Neural cell (in vitro differentiated cells): Measurements from ENCODE around the gene ERBB4. TPM values are rescaled to one million over a fixed set of nuclear protein-coding genes. Genes with fewer than 3 reads are reported as not detected.

ENCODE experiments used
- H2AFZ ChIP-seq: fragments of 200-600, 300-800 bp; sonication (generic), shearing (Covaris generic); 2 replicates; pipeline ENCODE4 v1.6.0; 2014; ENCODE audit warnings: low read depth, mild to moderate bottlenecking, antibody characterized with exemption, low read length, moderate library complexity
- H3F3A ChIP-seq: fragments of 200-600 bp; shearing (Covaris generic); 2 replicates; pipeline ENCODE4 v1.6.1; 2016; ENCODE audit warnings: mild to moderate bottlenecking, moderate library complexity, mixed read lengths, antibody characterized with exemption, low read length; ENCODE audit not compliant: insufficient read depth, poor library complexity, severe bottlenecking
- H3K27ac ChIP-seq: fragments of 200-600, 300-800 bp; sonication (generic), shearing (Covaris generic); 2 replicates; pipeline ENCODE4 v1.5.1; 2014; ENCODE audit warnings: mild to moderate bottlenecking, low read length, moderate library complexity
- H3K27me3 ChIP-seq: fragments of 300-800, 200-600 bp; sonication (generic), shearing (Covaris generic); 2 replicates; pipeline ENCODE4 v1.6.0; 2014; ENCODE audit warnings: mild to moderate bottlenecking, low read depth, low read length, moderate library complexity; ENCODE audit not compliant: insufficient read depth
- H3K36me3 ChIP-seq: fragments of 300-800, 200-600 bp; sonication (generic), shearing (Covaris generic); 2 replicates; pipeline ENCODE4 v1.5.1; 2014; ENCODE audit warnings: mild to moderate bottlenecking, antibody characterized with exemption, low read length, moderate library complexity; ENCODE audit not compliant: insufficient read depth
- H3K4me2 ChIP-seq: fragments of 300-800, 200-600 bp; sonication (generic), shearing (Covaris generic); 2 replicates; pipeline ENCODE4 v1.6.0; 2014; ENCODE audit warnings: mild to moderate bottlenecking, low read length
- H3K4me3 ChIP-seq: fragments of 300-800, 200-600 bp; sonication (generic), shearing (Covaris generic); 2 replicates; pipeline ENCODE4 v1.5.1; 2014; ENCODE audit warnings: mild to moderate bottlenecking, low read length, moderate library complexity
- H3K79me2 ChIP-seq: fragments of 200-600 bp; shearing (Covaris generic); replicated peaks from 2 replicates; pipeline ENCODE4 v1.6.0; 2014; ENCODE audit warnings: mild to moderate bottlenecking, low read length, moderate library complexity; ENCODE audit not compliant: insufficient read depth
- H3K9ac ChIP-seq: fragments of 300-800, 200-600 bp; sonication (generic), shearing (Covaris generic); 2 replicates; pipeline ENCODE4 v1.6.1; 2016; ENCODE audit warnings: mild to moderate bottlenecking, low read length, mixed read lengths
- H3K9me2 ChIP-seq: fragments of 200-600 bp; shearing (Covaris generic); 2 replicates; pipeline ENCODE4 v1.6.1; 2016; ENCODE audit warnings: mild to moderate bottlenecking, low read length, mixed read lengths; ENCODE audit not compliant: insufficient read depth
- H3K9me3 ChIP-seq: fragments of 200-600, 300-800 bp; sonication (generic), shearing (Covaris generic); 2 replicates; pipeline ENCODE4 v1.6.1; 2016; ENCODE audit warnings: mild to moderate bottlenecking, mixed run types, low read length, moderate library complexity, mixed read lengths
- H4K20me1 ChIP-seq: fragments of 200-600 bp; shearing (Covaris generic); 2 replicates; pipeline ENCODE4 v1.6.1; 2016; ENCODE audit warnings: mild to moderate bottlenecking, mixed run types; ENCODE audit not compliant: insufficient read depth
- EP300 ChIP-seq: fragments of 450-650 bp; conservative IDR thresholded peaks from 2 replicates; pipeline ENCODE4 v1.6.1; 2014; ENCODE audit warnings: antibody characterized with exemption, mild to moderate bottlenecking, moderate library complexity; ENCODE audit not compliant: poor library complexity, severe bottlenecking
- EZH2 ChIP-seq: fragments of 200-600, 300-800 bp; shearing (Covaris generic), sonication (generic); IDR thresholded peaks from 2 replicates; pipeline ENCODE4 v1.6.1; 2014; ENCODE audit warnings: antibody characterized with exemption, low read length, borderline replicate concordance, mild to moderate bottlenecking; ENCODE audit not compliant: insufficient read depth, poor library complexity, severe bottlenecking
- MXI1 ChIP-seq: fragments of 450-650 bp; conservative IDR thresholded peaks from 2 replicates; pipeline ENCODE4 v1.6.1; 2014; ENCODE audit warnings: antibody characterized with exemption, mild to moderate bottlenecking; ENCODE audit not compliant: poor library complexity, severe bottlenecking
- POLR2AphosphoS5 ChIP-seq: IDR thresholded peaks from 2 replicates; pipeline ENCODE4 v1.6.1; 2012
- RAD21 ChIP-seq: fragments of 450-650 bp; conservative IDR thresholded peaks from 2 replicates; pipeline ENCODE4 v1.6.1; 2014; ENCODE audit warnings: antibody characterized with exemption, mild to moderate bottlenecking, moderate library complexity
- REST ChIP-seq: IDR thresholded peaks from 2 replicates; pipeline ENCODE4 v1.6.1; 2012; ENCODE audit warnings: borderline replicate concordance
- SMC3 ChIP-seq: fragments of 450-650 bp; conservative IDR thresholded peaks from 2 replicates; pipeline ENCODE4 v1.6.1; 2014; ENCODE audit warnings: antibody characterized with exemption, mild to moderate bottlenecking, moderate library complexity; ENCODE audit not compliant: poor library complexity
- TAF1 ChIP-seq: IDR thresholded peaks from 2 replicates; pipeline ENCODE4 v1.6.1; 2012; ENCODE audit warnings: low read depth
- polyA plus RNA-seq: library from polyadenylated mRNA; depleted of rRNA; stranded (reverse); fragments of >200 nt; gene quantifications from 2 replicates; pipeline ENCODE4 v1.2.3, GENCODE V29; 2014
- TF ChIP-seq, protein P1 (sequence below): fragments of 450-650 bp; IDR thresholded peaks from 2 replicates; pipeline ENCODE4 v1.5.1; 2014; ENCODE audit warnings: antibody characterized with exemption, mild to moderate bottlenecking, moderate library complexity; ENCODE audit not compliant: poor library complexity, severe bottlenecking

ERBB4 gene
- polyA plus RNA-seq, 1 donor from 2014 or later: 0.69 TPM

DNA sequence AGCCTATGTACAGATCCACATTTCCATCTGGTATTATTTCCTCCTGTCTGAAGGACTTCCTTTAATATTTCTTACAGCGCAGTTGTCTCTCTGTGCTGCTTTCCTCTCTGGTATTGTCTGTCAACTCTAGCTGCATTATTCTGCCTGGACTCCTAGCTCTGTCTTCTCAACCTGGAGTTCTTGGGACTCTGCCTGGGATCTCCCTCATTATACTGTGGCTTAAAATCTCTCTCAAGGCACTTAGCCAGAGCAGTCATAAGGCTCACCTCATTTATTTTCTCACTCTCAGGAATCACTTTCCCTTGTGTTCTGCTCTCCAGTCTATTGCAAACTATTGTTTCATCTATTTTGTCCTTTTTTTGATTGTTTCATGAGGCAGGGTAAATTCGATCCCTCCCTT lies 850.4 kb downstream of the ERBB4 start:
- H2AFZ ChIP-seq: no peak overlapping the region
- H3F3A ChIP-seq: no peaks in the 10 kb centered on the region
- H3K4me2 ChIP-seq: no peak overlapping the region
- TF ChIP-seq REST (no peak), EZH2 (no peak), TAF1 (no peak), MXI1 (no peak), SMC3 (no peak), RAD21 (no peak), EP300 (no peak), POLR2AphosphoS5 (no peak)
- TF ChIP-seq, protein P1, sequence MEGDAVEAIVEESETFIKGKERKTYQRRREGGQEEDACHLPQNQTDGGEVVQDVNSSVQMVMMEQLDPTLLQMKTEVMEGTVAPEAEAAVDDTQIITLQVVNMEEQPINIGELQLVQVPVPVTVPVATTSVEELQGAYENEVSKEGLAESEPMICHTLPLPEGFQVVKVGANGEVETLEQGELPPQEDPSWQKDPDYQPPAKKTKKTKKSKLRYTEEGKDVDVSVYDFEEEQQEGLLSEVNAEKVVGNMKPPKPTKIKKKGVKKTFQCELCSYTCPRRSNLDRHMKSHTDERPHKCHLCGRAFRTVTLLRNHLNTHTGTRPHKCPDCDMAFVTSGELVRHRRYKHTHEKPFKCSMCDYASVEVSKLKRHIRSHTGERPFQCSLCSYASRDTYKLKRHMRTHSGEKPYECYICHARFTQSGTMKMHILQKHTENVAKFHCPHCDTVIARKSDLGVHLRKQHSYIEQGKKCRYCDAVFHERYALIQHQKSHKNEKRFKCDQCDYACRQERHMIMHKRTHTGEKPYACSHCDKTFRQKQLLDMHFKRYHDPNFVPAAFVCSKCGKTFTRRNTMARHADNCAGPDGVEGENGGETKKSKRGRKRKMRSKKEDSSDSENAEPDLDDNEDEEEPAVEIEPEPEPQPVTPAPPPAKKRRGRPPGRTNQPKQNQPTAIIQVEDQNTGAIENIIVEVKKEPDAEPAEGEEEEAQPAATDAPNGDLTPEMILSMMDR: no peak
- no peaks in the 10 kb centered on the region for H3K27me3 ChIP-seq
- H3K4me3 ChIP-seq: no peak overlapping the region
- no peaks in the 10 kb centered on the region for H3K9me2 ChIP-seq
- no peak overlapping the region for H3K9ac ChIP-seq
- no peak overlapping the region for H3K27ac ChIP-seq
- no peaks in the 10 kb centered on the region for H3K36me3 ChIP-seq
- H4K20me1 ChIP-seq: no peaks in the 10 kb centered on the region
- no peaks in the 10 kb centered on the region for H3K79me2 ChIP-seq
- no peaks in the 10 kb centered on the region for H3K9me3 ChIP-seq

DNA sequence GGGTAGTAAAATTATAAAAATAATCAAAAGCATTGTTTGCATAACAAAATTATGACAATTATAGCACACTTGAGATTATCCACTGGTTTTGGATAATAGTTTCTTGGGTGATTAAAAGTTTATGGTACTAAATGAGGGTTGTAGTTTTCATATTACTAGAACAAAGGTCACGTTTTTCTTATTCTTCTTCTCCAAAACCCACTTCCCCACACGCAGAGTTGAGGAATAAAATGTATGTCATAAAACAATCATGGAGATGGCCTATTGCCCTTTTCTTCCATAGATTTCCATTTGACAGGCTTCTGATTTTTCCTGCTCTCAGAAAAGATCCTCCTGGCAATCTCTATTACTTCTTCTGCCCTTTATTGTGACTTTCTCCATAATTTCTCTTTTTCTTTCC lies 863.9 kb downstream of the ERBB4 start:
- Histone ChIP-seq H3K4me3 (no peak overlapping the region), H3K9me2 (no peaks in the 10 kb centered on the region), H3K9me3 (no peaks in the 10 kb centered on the region), H3K36me3 (no peaks in the 10 kb centered on the region), H3K79me2 (no peaks in the 10 kb centered on the region), H3K9ac (no peak overlapping the region), H3K4me2 (no peak overlapping the region), H3F3A (no peaks in the 10 kb centered on the region), H2AFZ (no peak overlapping the region), H4K20me1 (no peaks in the 10 kb centered on the region), H3K27ac (no peak overlapping the region), H3K27me3 (no peaks in the 10 kb centered on the region)
- no peak for TF ChIP-seq EP300
- no peak for TF ChIP-seq REST
- no peak for TF ChIP-seq EZH2
- no peak for TF ChIP-seq MXI1
- no peak for TF ChIP-seq RAD21
- TF ChIP-seq TAF1: no peak
- TF ChIP-seq, protein P1: no peak
- TF ChIP-seq SMC3: no peak
- no peak for TF ChIP-seq POLR2AphosphoS5
